Measurements from ENCODE around the gene UNC13C.

Gene UNC13C

DNA sequence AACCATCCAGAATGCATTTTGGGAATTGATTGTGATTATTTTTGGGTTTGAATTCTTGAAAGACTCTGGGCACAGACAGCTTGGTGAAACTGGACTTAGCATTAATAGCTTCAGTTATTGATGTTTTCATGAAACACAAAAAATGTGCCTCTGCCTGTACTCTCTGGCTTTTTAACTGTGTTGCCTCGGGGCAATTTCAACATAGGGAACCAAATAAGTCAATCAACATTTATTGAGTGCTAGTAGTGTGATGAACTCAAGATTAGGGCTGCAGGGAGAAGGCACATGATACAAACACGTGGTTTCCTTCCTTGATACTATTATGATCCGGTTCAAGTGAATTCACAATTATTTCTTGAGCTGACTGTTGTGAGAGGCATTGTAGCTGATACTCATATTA lies 50.8 kb downstream of the UNC13C start:
- no peaks in the 10 kb centered on the region for H3K36me3 ChIP-seq (ENCODE audit: control insufficient read depth, insufficient read depth, low read length)
- H3K9me3 ChIP-seq (ENCODE audit: control insufficient read depth, low read length): no peaks in the 10 kb centered on the region
- no peak overlapping the region for H3K4me3 ChIP-seq (ENCODE audit: low read length)

DNA sequence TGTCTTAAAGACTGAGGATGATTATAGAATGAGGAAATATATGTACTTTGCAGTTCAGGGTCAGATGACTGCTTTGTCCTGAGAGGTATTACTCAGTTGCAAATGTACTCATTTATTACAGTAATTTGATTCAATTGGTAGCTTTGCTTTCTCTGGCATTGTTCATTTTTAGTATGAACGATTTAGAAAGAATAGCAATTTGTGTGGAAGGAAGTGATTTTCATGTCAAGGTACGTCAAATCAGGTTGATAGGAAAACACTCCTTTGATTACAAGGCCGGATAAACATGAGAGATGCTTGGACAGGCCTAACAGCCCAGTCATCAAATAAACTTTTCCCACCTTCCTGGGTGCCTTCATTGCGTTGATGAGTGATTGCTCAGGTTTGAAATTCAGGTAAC lies 53.8 kb downstream of the UNC13C start:
- no peak overlapping the region for H3K9ac ChIP-seq (ENCODE audit: low read length)
- H3K9me3 ChIP-seq (ENCODE audit: control insufficient read depth, low read length): no peaks in the 10 kb centered on the region
- no peak overlapping the region for H3K4me3 ChIP-seq (ENCODE audit: low read length)
- H3K4me1 ChIP-seq (ENCODE audit: control insufficient read depth, insufficient read depth, low read length): no peaks in the 10 kb centered on the region
- H3K27me3 ChIP-seq (ENCODE audit: control insufficient read depth, insufficient read depth, low read length): no peaks in the 10 kb centered on the region
- no peaks in the 10 kb centered on the region for H3K36me3 ChIP-seq (ENCODE audit: control insufficient read depth, insufficient read depth, low read length)

More for the DNA sequence above, 50.8 kb downstream of the UNC13C start:
- H3K4me1 ChIP-seq (ENCODE audit: control insufficient read depth, insufficient read depth, low read length): no peaks in the 10 kb centered on the region
- no peaks in the 10 kb centered on the region for H3K27me3 ChIP-seq (ENCODE audit: control insufficient read depth, insufficient read depth, low read length)
- H3K9ac ChIP-seq (ENCODE audit: low read length): no peak overlapping the region

DNA sequence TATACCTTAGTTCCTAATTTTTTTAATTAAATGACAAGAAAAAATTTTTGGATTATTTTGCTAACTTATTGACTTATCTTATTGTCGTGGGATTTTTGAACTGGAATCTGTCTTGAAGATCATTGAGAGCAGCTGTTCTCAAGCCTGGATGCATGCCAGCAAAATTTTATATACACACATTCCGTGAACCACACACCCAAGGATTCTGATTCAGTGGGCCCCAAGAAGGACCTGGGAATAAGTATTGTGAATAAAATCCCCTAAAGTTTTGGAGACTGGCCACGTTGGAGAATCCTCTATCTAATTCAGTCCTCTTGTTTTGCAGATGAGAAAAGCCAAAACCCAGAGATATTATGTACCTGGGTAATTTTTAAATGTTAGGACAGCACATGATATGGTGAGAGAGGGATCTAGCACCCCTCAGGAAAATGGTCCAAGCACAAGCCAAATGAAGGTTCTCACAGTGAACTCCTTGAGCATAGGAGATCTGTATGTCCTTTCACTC lies 55.2 kb downstream of the UNC13C start:
- no peaks in the 10 kb centered on the region for H3K27me3 ChIP-seq (ENCODE audit: control insufficient read depth, insufficient read depth, low read length)
- no peaks in the 10 kb centered on the region for H3K36me3 ChIP-seq (ENCODE audit: control insufficient read depth, insufficient read depth, low read length)
- no peaks in the 10 kb centered on the region for H3K9me3 ChIP-seq (ENCODE audit: control insufficient read depth, low read length)
- H3K9ac ChIP-seq (ENCODE audit: low read length): no peak overlapping the region
- no peaks in the 10 kb centered on the region for H3K4me1 ChIP-seq (ENCODE audit: control insufficient read depth, insufficient read depth, low read length)
- H3K4me3 ChIP-seq (ENCODE audit: low read length): no peak overlapping the region

DNA sequence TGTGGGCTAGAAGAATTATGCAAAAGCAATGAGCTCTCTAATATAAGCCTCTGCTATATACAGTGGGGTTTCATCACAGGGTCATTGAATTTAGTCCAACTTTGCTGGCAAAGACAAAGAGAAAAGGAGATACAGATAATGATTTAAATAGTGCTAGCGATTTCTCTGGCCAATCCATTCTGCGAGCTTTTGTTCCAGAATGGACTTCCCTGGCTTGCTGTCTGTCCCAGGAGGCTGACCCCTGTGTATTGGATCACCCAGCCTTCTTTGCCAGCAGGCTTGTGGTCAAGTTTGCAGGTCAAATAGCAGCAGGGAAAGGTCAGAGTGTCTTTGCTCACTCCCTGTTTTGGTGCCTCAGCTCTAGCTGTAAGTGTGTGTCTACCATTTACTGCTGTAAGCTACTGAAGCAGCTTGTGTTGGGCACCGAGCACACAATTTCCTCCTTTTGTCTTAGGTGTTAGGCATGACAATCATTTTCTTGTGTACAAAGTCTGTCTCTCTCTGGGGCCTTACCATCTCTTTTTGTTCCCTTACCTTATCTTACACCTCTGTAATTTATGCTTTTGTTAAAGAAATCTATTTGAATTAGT lies 55.7 kb downstream of the UNC13C start:
- Histone ChIP-seq H3K4me1 (ENCODE audit: control insufficient read depth, insufficient read depth, low read length) (no peaks in the 10 kb centered on the region), H3K9ac (ENCODE audit: low read length) (no peak overlapping the region), H3K36me3 (ENCODE audit: control insufficient read depth, insufficient read depth, low read length) (no peaks in the 10 kb centered on the region), H3K4me3 (ENCODE audit: low read length) (no peak overlapping the region), H3K27me3 (ENCODE audit: control insufficient read depth, insufficient read depth, low read length) (no peaks in the 10 kb centered on the region), H3K9me3 (ENCODE audit: control insufficient read depth, low read length) (no peaks in the 10 kb centered on the region)

DNA sequence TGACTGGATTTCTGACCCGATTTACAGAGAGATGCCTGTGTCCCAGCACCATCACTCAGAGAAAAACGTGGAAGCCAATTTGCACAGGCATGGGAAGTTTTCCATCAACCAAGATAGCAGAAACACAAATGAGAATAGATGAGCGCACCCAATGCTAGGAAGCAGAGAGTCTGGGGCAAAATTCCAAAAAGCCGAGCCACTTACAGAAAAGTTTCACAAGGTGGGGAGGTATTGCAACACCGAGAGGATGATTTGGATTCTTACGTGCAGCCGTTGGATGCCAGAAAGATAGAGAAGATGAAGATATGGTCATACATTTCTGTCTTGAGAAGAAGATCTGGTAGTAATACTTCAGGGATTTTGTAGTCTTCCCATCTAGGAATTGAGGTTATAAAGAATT lies 57.4 kb downstream of the UNC13C start:
- Histone ChIP-seq H3K9ac (ENCODE audit: low read length) (no peak overlapping the region), H3K4me1 (ENCODE audit: control insufficient read depth, insufficient read depth, low read length) (no peaks in the 10 kb centered on the region), H3K36me3 (ENCODE audit: control insufficient read depth, insufficient read depth, low read length) (no peaks in the 10 kb centered on the region), H3K4me3 (ENCODE audit: low read length) (no peak overlapping the region), H3K9me3 (ENCODE audit: control insufficient read depth, low read length) (no peaks in the 10 kb centered on the region), H3K27me3 (ENCODE audit: control insufficient read depth, insufficient read depth, low read length) (no peaks in the 10 kb centered on the region)

DNA sequence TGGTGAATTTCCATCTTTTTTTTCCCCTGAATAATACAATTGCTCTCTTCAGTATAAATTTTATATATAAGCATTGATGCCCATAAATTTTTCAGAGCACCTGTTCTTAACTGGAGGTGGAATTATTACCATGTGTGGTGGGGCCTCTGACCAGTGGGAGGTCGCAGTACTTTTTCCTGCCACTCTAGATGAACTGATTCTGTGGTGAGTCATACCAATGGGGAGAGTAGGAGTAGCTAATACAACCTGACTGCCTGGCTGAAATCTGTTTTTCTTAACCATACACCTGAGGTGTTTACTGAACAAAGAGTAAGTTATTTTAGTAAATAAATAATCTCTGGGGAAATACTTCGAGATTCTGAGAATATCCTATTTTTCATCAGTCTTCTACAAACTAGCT lies 67.2 kb downstream of the UNC13C start:
- Histone ChIP-seq H3K9ac (ENCODE audit: low read length) (no peak overlapping the region), H3K27me3 (ENCODE audit: control insufficient read depth, insufficient read depth, low read length) (no peaks in the 10 kb centered on the region), H3K4me1 (ENCODE audit: control insufficient read depth, insufficient read depth, low read length) (no peaks in the 10 kb centered on the region), H3K9me3 (ENCODE audit: control insufficient read depth, low read length) (no peaks in the 10 kb centered on the region), H3K4me3 (ENCODE audit: low read length) (no peak overlapping the region), H3K36me3 (ENCODE audit: control insufficient read depth, insufficient read depth, low read length) (no peaks in the 10 kb centered on the region)

DNA sequence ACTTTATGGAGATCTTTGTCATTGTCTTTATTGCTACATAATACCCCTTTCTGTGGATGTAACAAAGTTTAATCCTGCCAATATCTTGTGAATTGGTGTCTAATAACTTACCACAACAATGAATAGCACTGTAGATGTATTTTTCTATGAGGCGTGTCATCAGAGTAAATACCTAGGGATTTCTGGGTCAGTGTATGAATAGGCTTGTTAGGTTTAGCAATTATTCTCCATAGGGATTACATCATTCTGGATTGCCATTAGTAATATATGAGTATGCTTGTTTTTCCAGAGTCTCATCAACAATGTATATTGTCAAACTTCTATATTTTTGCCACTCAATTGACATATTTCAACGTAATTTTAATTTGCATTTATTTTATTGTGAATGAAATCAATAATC lies 67.9 kb downstream of the UNC13C start:
- Histone ChIP-seq H3K36me3 (ENCODE audit: control insufficient read depth, insufficient read depth, low read length) (no peaks in the 10 kb centered on the region), H3K27me3 (ENCODE audit: control insufficient read depth, insufficient read depth, low read length) (no peaks in the 10 kb centered on the region), H3K9ac (ENCODE audit: low read length) (no peak overlapping the region), H3K4me3 (ENCODE audit: low read length) (no peak overlapping the region), H3K4me1 (ENCODE audit: control insufficient read depth, insufficient read depth, low read length) (no peaks in the 10 kb centered on the region), H3K9me3 (ENCODE audit: control insufficient read depth, low read length) (no peaks in the 10 kb centered on the region)

DNA sequence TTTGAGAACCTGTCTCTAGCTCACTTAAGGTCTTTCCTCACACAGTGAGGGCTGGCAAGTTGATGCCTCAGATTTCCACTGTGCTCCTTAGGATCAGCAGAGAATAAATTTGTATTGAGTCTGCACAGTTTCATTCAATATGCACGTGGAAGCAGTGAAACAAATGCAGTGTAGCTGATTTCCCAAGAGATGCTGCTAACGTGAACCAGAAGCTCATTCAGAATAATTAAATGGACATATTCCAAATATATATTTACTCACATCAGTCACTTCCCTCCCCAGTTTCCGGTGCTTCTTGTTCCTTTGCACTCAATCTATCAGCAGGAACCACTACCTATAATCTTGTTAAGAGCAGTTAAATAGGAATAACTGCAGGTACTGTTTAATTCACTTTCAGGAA lies 86.1 kb downstream of the UNC13C start:
- Histone ChIP-seq H3K9ac (ENCODE audit: low read length) (no peak overlapping the region), H3K27me3 (ENCODE audit: control insufficient read depth, insufficient read depth, low read length) (no peaks in the 10 kb centered on the region), H3K9me3 (ENCODE audit: control insufficient read depth, low read length) (no peaks in the 10 kb centered on the region), H3K4me1 (ENCODE audit: control insufficient read depth, insufficient read depth, low read length) (no peaks in the 10 kb centered on the region), H3K4me3 (ENCODE audit: low read length) (no peak overlapping the region), H3K36me3 (ENCODE audit: control insufficient read depth, insufficient read depth, low read length) (no peaks in the 10 kb centered on the region)

DNA sequence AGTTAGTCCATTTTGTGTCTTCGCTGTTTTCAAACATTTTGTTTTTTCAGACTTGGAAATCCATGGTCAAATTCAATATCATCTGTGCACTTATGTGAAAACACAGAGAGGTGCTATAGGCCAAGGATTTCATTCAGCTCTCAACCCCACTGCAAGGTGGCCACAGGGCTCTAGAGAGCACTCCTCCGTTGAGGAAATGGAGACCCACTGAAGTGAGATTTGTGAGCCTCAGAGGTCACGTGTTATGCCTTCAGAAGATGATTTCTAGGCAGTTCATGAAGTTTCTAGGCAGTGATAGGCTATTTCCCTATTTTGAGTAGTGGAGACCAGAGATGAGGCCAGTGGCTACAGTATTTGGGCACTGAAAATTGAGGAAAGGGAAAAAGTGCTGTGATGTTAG lies 88.2 kb downstream of the UNC13C start:
- Histone ChIP-seq H3K4me1 (ENCODE audit: control insufficient read depth, insufficient read depth, low read length) (no peaks in the 10 kb centered on the region), H3K27me3 (ENCODE audit: control insufficient read depth, insufficient read depth, low read length) (no peaks in the 10 kb centered on the region)

DNA sequence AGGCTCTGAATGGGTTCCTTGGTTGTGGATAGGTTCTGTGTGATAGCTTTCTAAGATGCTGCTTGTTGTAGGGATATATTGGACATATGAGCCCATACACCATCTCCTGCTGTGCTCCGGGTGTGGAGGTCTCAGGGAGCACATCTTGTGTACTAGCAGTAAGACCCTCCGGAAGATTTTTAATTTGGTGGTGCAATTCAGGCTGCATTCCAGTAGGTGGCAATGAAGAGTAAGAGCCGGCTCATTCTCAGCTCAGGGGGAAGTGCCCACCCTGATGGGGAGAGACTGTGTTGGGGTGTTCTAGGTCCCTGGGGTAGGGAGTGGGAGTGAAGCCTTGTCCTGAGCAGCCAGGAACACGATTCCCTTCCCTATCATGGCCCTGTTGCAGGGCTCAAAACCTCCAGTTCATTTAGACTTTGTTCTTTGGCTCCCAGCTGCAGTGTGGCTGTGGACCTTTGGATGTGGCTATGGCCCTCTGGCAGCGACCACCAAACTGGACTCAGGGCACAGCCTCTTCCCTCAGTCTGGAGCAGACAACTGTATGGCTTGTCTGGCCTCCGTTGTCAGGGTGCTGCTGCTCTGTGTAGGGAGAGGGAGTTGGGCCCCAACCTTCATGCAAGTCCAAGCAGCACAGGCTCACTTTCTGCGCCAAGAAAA lies 104.7 kb downstream of the UNC13C start:
- Histone ChIP-seq H3K4me3 (ENCODE audit: low read length) (no peak overlapping the region), H3K4me1 (ENCODE audit: control insufficient read depth, insufficient read depth, low read length) (no peaks in the 10 kb centered on the region), H3K9ac (ENCODE audit: low read length) (no peak overlapping the region), H3K36me3 (ENCODE audit: control insufficient read depth, insufficient read depth, low read length) (no peaks in the 10 kb centered on the region), H3K27me3 (ENCODE audit: control insufficient read depth, insufficient read depth, low read length) (no peaks in the 10 kb centered on the region), H3K9me3 (ENCODE audit: control insufficient read depth, low read length) (no peaks in the 10 kb centered on the region)

More for the DNA sequence above, 88.2 kb downstream of the UNC13C start:
- no peaks in the 10 kb centered on the region for H3K36me3 ChIP-seq (ENCODE audit: control insufficient read depth, insufficient read depth, low read length)
- no peak overlapping the region for H3K9ac ChIP-seq (ENCODE audit: low read length)
- no peaks in the 10 kb centered on the region for H3K9me3 ChIP-seq (ENCODE audit: control insufficient read depth, low read length)
- H3K4me3 ChIP-seq (ENCODE audit: low read length): no peak overlapping the region

DNA sequence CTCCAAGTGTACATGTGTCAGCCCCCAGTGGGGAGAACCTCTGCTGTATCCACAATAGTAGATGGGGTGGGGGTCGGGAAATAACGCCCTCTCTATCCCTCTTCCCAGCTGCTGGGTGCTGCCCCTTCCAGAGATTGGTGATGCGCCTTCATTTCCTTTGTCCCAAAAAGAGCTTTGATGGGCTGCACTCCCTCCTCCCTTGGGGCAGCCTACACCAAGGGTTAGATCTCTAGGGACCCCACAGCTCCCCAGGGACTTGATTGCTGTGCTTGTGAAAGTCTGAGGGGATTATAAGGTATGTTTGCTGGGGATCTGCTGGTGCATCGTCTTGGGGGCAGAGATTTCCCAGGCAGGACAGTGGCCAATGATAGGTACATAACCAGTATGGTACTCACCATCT lies 105.3 kb downstream of the UNC13C start:
- no peaks in the 10 kb centered on the region for H3K36me3 ChIP-seq (ENCODE audit: control insufficient read depth, insufficient read depth, low read length)
- no peaks in the 10 kb centered on the region for H3K27me3 ChIP-seq (ENCODE audit: control insufficient read depth, insufficient read depth, low read length)
- no peaks in the 10 kb centered on the region for H3K4me1 ChIP-seq (ENCODE audit: control insufficient read depth, insufficient read depth, low read length)
- H3K9ac ChIP-seq (ENCODE audit: low read length): no peak overlapping the region
- no peak overlapping the region for H3K4me3 ChIP-seq (ENCODE audit: low read length)
- no peaks in the 10 kb centered on the region for H3K9me3 ChIP-seq (ENCODE audit: control insufficient read depth, low read length)

DNA sequence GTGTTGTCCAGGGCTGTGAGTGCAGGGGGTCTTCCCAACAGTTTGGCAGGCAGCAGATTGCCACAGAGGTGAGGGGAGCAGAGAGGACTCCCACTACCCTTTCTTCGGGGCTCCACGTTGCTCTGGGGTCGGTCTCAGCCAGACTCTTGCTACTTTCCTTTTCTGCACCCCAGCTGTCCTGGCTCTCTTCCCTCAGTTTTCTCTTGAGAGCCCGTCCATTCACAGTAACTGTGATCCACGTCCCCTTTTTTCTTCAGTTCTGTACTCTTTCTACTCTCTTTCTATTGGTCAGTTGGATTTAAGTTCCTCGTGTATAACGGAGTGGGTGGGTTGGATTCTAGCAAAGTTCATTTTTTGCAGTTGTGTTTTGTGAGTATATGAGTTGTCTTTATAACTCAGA lies 105.8 kb downstream of the UNC13C start:
- H3K9me3 ChIP-seq (ENCODE audit: control insufficient read depth, low read length): no peaks in the 10 kb centered on the region
- H3K9ac ChIP-seq (ENCODE audit: low read length): no peak overlapping the region
- no peaks in the 10 kb centered on the region for H3K36me3 ChIP-seq (ENCODE audit: control insufficient read depth, insufficient read depth, low read length)
- no peak overlapping the region for H3K4me3 ChIP-seq (ENCODE audit: low read length)
- H3K27me3 ChIP-seq (ENCODE audit: control insufficient read depth, insufficient read depth, low read length): no peaks in the 10 kb centered on the region
- no peaks in the 10 kb centered on the region for H3K4me1 ChIP-seq (ENCODE audit: control insufficient read depth, insufficient read depth, low read length)

Data from mucosa of stomach (tissue), 1 donor.